Measurements from ENCODE around the gene CD164L2.
"Not testable (repeated sequence)": the region's sequence is repeated elsewhere in the genome, so short reads cannot be mapped to it uniquely, and the experiment has no call there.

The CD164L2 gene

GRCh38 chr1:27394282-27394658 is 11.1 kb upstream of the CD164L2 start:
- no peaks in the 10 kb centered on the region for H3K27me3 ChIP-seq (ENCODE audit: control insufficient read depth, insufficient read depth, low read length)
- H3K4me1 ChIP-seq (ENCODE audit: control insufficient read depth, insufficient read depth, low read length), result peaks cover 33% of the 10 kb centered on the region
- H3K9ac ChIP-seq (ENCODE audit: low read depth, low read length), result no peak overlapping the region
- no peak overlapping the region for H3K4me2 ChIP-seq (ENCODE audit: low read length)
- H3K9me3 ChIP-seq (replicated peaks; ENCODE audit: low read length), result no peaks in the 10 kb centered on the region
- no peaks in the 10 kb centered on the region for H3K36me3 ChIP-seq (ENCODE audit: insufficient read depth, low read length)
- H3K4me3 ChIP-seq (ENCODE audit: low read length), result no peak overlapping the region

DNA sequence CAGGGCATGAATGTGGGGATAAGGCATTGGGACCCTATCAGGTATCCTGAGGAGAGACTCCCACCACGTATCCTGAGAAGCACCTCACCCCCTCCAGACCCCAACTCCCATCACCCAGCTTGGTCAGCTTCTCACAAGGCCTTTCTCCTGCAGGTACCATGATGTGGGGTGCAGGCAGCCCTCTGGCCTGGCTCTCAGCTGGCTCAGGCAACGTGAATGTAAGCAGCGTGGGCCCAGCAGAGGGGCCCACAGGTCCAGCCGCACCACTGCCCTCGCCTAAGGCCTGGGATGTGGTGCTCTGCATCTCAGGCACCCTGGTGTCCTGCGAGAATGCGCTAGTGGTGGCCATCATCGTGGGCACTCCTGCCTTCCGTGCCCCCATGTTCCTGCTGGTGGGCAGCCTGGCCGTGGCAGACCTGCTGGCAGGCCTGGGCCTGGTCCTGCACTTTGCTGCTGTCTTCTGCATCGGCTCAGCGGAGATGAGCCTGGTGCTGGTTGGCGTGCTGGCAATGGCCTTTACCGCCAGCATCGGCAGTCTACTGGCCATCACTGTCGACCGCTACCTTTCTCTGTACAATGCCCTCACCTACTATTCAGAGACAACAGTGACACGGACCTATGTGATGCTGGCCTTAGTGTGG is 10.6 kb upstream of the CD164L2 start:
- H3K4me1 ChIP-seq (ENCODE audit: control insufficient read depth, insufficient read depth, low read length), result peaks cover 33% of the 10 kb centered on the region
- peak overlapping the region; percentile 97 for H3K9ac ChIP-seq (ENCODE audit: low read depth, low read length)
- H3K9me3 ChIP-seq (replicated peaks; ENCODE audit: low read length), result no peaks in the 10 kb centered on the region
- no peaks in the 10 kb centered on the region for H3K27me3 ChIP-seq (ENCODE audit: control insufficient read depth, insufficient read depth, low read length)
- no peak overlapping the region for H3K4me3 ChIP-seq (ENCODE audit: low read length)
- H3K4me2 ChIP-seq (ENCODE audit: low read length), result peak overlapping the region; percentile 100
- H3K36me3 ChIP-seq (ENCODE audit: insufficient read depth, low read length), result no peaks in the 10 kb centered on the region

DNA sequence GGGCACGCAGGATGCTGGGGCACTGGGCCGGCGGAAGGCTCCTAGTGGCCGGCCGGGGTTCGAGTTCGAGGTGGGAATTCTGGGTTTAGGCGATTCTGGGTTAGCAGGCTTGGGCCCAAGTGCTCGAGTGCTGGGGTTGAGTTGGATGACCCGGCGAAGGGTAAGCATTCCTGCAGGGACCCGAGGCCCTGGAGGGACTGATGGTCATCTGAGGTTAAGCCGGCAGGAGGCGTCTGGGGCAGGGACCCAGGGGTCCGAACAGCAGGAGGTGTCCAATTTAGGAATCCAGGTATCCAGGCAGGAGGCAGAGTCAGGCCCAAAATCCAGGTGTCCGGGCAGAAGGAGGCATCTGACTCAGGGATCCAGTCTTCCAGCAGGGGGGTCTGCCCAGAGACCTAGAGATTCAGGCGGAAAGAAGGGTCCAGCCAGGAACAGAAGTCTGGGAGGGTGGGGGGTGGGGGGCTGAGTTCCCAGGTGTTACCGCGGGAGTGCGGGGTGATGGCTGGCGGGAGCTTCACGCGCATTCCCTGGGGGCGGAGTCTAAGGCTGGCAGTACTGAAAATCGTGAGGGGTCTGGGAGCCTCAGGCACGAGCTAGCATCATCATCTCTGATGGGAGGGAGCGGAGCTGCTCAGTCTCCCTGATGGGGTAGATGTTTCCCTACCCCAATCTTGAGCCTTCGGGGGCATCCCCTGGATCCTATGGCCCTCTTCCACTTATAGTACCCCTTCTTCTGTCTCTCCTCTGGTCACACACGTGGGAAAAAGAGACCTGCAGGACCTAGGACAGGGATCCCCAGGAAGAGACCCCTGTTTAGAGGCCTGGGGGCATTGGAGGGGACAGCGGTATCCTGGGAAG is 9.9 kb upstream of the CD164L2 start:
- peak overlapping the region; percentile 96 for H3K4me3 ChIP-seq (ENCODE audit: low read length)
- peak overlapping the region; percentile 100 for H3K4me2 ChIP-seq (ENCODE audit: low read length)
- no peaks in the 10 kb centered on the region for H3K27me3 ChIP-seq (ENCODE audit: control insufficient read depth, insufficient read depth, low read length)

GRCh38 chr1:27392096-27392777 is 9.1 kb upstream of the CD164L2 start, which contains the start of gene GPR3:
Gene GPR3 (plus strand): TSS chr1:27392622. CDS start chr1:27393799, 1,177 bp downstream.
- Histone ChIP-seq H3K36me3 (ENCODE audit: insufficient read depth, low read length) (no peaks in the 10 kb centered on the region), H3K4me2 (ENCODE audit: low read length) (peak within 1 kb of the TSS; percentile 100), H3K9me3 (replicated peaks; ENCODE audit: low read length) (no peaks in the 10 kb centered on the region), H3K9ac (ENCODE audit: low read depth, low read length) (peak within 1 kb of the TSS; percentile 97), H3K4me1 (ENCODE audit: control insufficient read depth, insufficient read depth, low read length) (peaks cover 33% of the 10 kb centered on the region), H3K27me3 (ENCODE audit: control insufficient read depth, insufficient read depth, low read length) (no peaks in the 10 kb centered on the region), H3K4me3 (ENCODE audit: low read length) (peak within 1 kb of the TSS; percentile 96)

More for the DNA sequence above, 9.9 kb upstream of the CD164L2 start:
- Histone ChIP-seq H3K4me1 (ENCODE audit: control insufficient read depth, insufficient read depth, low read length) (peaks cover 33% of the 10 kb centered on the region), H3K36me3 (ENCODE audit: insufficient read depth, low read length) (no peaks in the 10 kb centered on the region), H3K9me3 (replicated peaks; ENCODE audit: low read length) (no peaks in the 10 kb centered on the region), H3K9ac (ENCODE audit: low read depth, low read length) (peak overlapping the region; percentile 97)

GRCh38 chr1:27391511-27392095 is 8.5 kb upstream of the CD164L2 start:
- peak overlapping the region; percentile 70 for H3K9ac ChIP-seq (ENCODE audit: low read depth, low read length)
- no peaks in the 10 kb centered on the region for H3K9me3 ChIP-seq (replicated peaks; ENCODE audit: low read length)
- peak overlapping the region; percentile 100 for H3K4me2 ChIP-seq (ENCODE audit: low read length)
- H3K4me3 ChIP-seq (ENCODE audit: low read length), result peak overlapping the region; percentile 96
- no peaks in the 10 kb centered on the region for H3K36me3 ChIP-seq (ENCODE audit: insufficient read depth, low read length)
- H3K4me1 ChIP-seq (ENCODE audit: control insufficient read depth, insufficient read depth, low read length), result peaks cover 33% of the 10 kb centered on the region
- peaks cover 5% of the 10 kb centered on the region for H3K27me3 ChIP-seq (ENCODE audit: control insufficient read depth, insufficient read depth, low read length)

GRCh38 chr1:27388337-27389005 is 5.3 kb upstream of the CD164L2 start:
- peaks cover 18% of the 10 kb centered on the region for H3K4me1 ChIP-seq (ENCODE audit: control insufficient read depth, insufficient read depth, low read length)
- H3K9me3 ChIP-seq (replicated peaks; ENCODE audit: low read length), result no peaks in the 10 kb centered on the region
- H3K9ac ChIP-seq (ENCODE audit: low read depth, low read length), result no peak overlapping the region
- no peak overlapping the region for H3K4me3 ChIP-seq (ENCODE audit: low read length)
- H3K27me3 ChIP-seq (ENCODE audit: control insufficient read depth, insufficient read depth, low read length), result peaks cover 5% of the 10 kb centered on the region
- H3K36me3 ChIP-seq (ENCODE audit: insufficient read depth, low read length), result no peaks in the 10 kb centered on the region
- H3K4me2 ChIP-seq (ENCODE audit: low read length), result no peak overlapping the region

DNA sequence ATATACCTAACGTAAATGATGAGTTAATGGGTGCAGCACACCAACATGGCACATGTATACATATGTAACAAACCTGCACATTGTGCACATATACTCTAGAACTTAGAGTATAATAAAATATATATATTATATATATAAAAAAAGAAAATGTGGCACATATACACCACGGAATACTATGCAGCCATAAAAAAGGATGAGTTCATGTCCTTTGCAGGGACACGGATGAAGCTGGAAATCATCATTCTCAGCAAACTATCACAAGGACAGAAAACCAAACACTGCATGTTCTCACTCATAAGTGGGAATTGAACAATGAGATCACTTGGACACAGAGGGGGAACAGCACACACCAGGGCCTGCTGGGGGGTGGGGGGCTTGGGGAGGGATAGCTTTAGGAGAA is 1.7 kb upstream of the CD164L2 start:
- H3K9me3 ChIP-seq (replicated peaks; ENCODE audit: low read length); H3K4me2 ChIP-seq (ENCODE audit: low read length); H3K4me3 ChIP-seq (ENCODE audit: low read length); H3K4me1 ChIP-seq (ENCODE audit: control insufficient read depth, insufficient read depth, low read length); H3K36me3 ChIP-seq (ENCODE audit: insufficient read depth, low read length); H3K9ac ChIP-seq (ENCODE audit: low read depth, low read length): not testable (repeated sequence)
- H3K27me3 ChIP-seq (ENCODE audit: control insufficient read depth, insufficient read depth, low read length), result peaks cover 18% of the 10 kb centered on the region

DNA sequence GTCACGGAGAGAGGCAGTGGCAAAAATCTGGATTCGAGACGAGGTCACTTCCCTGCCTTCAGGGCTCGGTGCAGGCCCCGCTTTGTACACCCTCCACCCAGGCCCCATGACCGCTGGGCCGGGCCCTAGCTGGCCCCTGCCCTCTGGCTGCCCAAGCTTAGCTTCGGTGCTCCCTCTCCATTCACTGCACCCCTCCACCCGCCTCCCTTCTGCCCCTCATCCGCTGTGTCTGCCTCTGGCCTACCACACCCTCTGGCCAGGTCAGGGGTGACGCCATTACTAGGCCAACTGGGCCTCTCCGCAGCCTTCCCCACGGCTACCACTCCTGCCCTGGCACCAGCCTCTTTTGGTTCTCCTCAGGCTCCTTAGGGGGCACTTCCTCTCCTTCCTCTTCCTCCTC is 528 bp upstream of the CD164L2 start:
- H3K27me3 ChIP-seq (ENCODE audit: control insufficient read depth, insufficient read depth, low read length), result peaks cover 18% of the 10 kb centered on the region

DNA sequence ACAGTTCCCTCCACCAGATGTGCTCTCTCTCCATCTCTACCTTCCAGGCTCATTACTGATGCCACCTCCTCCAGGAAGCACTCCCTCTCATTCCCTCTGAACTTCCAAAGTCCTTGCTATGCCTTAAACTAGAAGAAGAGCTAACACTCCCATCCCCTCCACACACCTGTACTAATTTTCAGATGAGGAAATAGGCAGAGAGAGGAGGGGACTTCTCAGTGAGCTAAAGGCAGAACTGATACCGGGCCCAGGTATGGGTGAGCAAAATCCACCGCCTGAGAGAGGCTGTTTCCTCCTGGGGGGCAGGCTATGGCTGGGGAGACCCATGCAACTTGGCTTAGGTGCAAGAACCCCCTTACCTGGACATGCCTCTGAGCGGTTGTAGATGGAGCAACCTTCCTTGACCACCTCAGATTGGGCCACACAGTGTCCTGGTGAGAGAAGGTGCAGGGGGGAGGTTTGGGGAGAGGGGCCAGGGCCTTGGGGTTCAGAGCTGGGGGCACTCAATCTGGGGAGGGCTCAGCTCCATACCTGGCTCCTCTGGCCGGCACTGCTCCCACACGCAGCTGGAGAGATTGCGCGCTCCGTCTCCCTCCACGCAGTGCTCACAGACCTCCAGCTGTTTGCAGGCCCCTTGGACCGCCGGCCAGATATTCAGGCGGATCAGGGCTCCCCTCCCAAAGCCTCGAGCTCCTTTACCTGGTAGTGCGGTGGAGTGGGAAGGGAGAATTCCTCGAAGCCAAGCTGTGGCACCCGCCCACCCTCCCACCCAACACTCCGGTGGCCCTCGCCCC is 967 bp downstream of the CD164L2 start:
- Histone ChIP-seq H3K4me3 (ENCODE audit: low read length) (no peak overlapping the region), H3K9me3 (replicated peaks; ENCODE audit: low read length) (no peaks in the 10 kb centered on the region), H3K4me2 (ENCODE audit: low read length) (no peak overlapping the region), H3K9ac (ENCODE audit: low read depth, low read length) (no peak overlapping the region), H3K27me3 (ENCODE audit: control insufficient read depth, insufficient read depth, low read length) (peaks cover 17% of the 10 kb centered on the region), H3K4me1 (ENCODE audit: control insufficient read depth, insufficient read depth, low read length) (no peaks in the 10 kb centered on the region), H3K36me3 (ENCODE audit: insufficient read depth, low read length) (no peaks in the 10 kb centered on the region)

More for the DNA sequence above, 528 bp upstream of the CD164L2 start:
- no peaks in the 10 kb centered on the region for H3K9me3 ChIP-seq (replicated peaks; ENCODE audit: low read length)
- H3K9ac ChIP-seq (ENCODE audit: low read depth, low read length), result no peak overlapping the region
- no peaks in the 10 kb centered on the region for H3K4me1 ChIP-seq (ENCODE audit: control insufficient read depth, insufficient read depth, low read length)
- H3K4me2 ChIP-seq (ENCODE audit: low read length), result no peak overlapping the region
- H3K4me3 ChIP-seq (ENCODE audit: low read length), result no peak overlapping the region
- H3K36me3 ChIP-seq (ENCODE audit: insufficient read depth, low read length), result no peaks in the 10 kb centered on the region
